ENCODE results near the gene FOXN3. TPM values are rescaled to one million over a fixed set of nuclear protein-coding genes. Genes with fewer than 3 reads are reported as not detected.
A peak's percentile ranks its signal among the peaks of the same experiment; 100 is the strongest.

Gene FOXN3
- total and polyA plus RNA-seq, 10 donors, result 9.2 to 121 (median 98.3) TPM

DNA sequence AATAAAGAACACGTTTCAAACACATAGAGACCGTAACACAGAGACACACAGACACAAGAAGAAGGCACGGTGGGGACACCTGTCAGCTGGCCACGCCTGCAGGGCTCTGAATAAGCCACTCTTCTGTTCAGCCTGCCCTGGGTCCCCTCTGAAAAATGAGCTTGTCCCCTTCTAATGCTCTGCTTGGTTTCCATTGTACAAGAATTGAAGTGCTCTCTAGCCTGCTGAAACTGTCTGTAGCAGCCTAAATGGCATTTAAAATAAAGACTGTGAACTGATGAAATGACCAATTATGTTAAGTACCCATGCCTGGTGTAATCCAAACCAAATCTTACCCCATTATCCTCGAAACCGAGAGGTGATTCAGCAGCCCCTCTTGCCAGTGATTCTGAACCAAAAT is 139.8 kb downstream of the FOXN3 start:
- 78 to 89% (median 84%) methylated on average over 6 of the region's 6 CpGs for WGBS, 5 donors

DNA sequence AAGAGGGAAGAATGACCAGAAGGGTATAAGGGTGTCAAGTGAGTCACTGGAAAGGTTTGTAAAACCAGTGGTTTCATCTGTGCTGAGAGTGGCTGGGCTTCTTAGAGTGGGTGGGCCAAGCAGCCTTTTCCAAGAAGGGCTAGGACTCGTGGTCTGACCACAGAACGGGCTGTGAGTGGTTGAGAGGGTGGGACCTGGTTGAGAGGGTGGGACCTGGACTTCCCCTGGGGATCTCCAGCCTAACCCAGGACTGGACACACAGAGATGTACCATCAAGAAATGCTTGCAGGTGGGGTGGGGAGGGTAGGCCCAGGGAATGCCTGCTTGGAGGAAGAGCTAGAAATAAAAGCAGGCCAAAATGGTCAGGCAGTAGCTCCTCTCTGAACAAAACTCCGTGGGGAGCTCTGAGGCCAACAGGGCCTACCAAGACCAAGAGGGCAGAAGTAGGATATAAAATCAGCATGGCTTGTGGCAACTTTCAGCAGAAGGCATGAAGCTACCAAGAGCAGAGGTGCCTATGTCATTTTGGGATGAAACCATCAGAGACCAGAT is 140.5 kb downstream of the FOXN3 start:
- intact Hi-C loops (cut with DNase I; ENCODE audit: low total_unique reads), result no loop called here

More for the DNA sequence above, 139.8 kb downstream of the FOXN3 start:
- Histone ChIP-seq H3K36me3 (peaks cover 0 to 29% (median 7%) of the 10 kb centered on the region in 6 donors), H3K27me3 (replicated peaks in 1 of 7) (no peaks in the 10 kb centered on the region), H3K9me3 (no peaks in the 10 kb centered on the region), H3K27ac (peak overlapping the region in 3 of 8 donors; percentile 5 to 31 (median 7)), H3K4me3 (no peak overlapping the region), H3K4me1 (peaks cover 0 to 42% (median 7%) of the 10 kb centered on the region in 6 donors)
- no peak for DNase-seq
- TF ChIP-seq POLR2AphosphoS5 (IDR thresholded peaks at IDR 0.05) (no peak), POLR2A (IDR thresholded peaks at IDR 0.05) (no peak), CTCF (IDR thresholded peaks at IDR 0.05 in 8 of 11, conservative IDR thresholded peaks at IDR 0.05 in 3 of 11) (no peak)
- intact Hi-C loops (cut with DNase I; ENCODE audit: low total_unique reads), result no loop called here

DNA sequence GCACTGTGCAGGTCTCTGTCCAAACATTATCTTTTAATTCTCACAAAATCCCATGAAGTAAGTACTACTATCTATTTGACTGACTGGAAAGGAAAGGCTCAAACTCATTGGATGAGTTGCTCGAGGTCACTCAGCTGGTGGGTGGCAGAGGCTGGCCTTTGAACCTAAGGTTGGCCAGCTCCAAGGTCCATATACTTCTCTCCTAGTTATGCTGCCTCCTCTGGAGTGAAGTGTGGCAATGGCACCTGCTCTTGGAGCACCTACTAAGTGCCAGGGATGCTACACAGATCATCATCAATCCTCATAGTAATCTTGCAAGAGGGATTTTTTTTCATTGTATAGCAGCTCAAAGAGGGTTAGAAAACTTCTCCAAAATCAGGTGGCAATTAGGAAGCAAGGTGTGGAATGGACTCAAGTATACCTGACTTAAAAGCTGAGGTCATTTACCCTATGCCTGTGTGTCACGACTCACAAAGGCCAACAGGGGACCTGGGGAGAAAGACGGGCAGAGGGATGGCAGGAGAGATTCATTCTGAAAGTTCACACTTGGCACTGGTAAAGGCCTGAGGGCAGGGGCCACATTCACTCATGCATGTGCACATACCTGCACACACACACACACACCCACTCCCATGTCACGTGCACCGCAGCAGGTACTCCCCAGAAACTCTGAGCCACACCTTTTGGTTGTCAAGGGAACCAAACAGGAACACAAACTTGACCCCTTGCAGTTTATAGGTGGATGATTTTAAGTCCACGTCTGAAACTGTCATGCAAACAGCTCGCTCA is 146.4 kb downstream of the FOXN3 start:
- no peak for DNase-seq
- H3K4me1 ChIP-seq, result peaks cover 0 to 83% (median 23%) of the 10 kb centered on the region in 6 donors
- H3K27me3 ChIP-seq (replicated peaks in 1 of 7), result no peaks in the 10 kb centered on the region
- H3K9me3 ChIP-seq, result no peaks in the 10 kb centered on the region
- H3K4me3 ChIP-seq, result no peak overlapping the region
- H3K27ac ChIP-seq, result no peak overlapping the region
- peaks cover 0 to 15% (median 0%) of the 10 kb centered on the region in 6 donors for H3K36me3 ChIP-seq
- intact Hi-C loops (cut with DNase I; ENCODE audit: low total_unique reads), result no loop called here
- 66 to 78% (median 70%) methylated on average over 7 of the region's 7 CpGs for WGBS, 5 donors
- TF ChIP-seq POLR2A (IDR thresholded peaks at IDR 0.05) (no peak), POLR2AphosphoS5 (IDR thresholded peaks at IDR 0.05) (no peak), CTCF (IDR thresholded peaks at IDR 0.05 in 8 of 11, conservative IDR thresholded peaks at IDR 0.05 in 3 of 11) (no peak)

More for the DNA sequence above, 140.5 kb downstream of the FOXN3 start:
- Histone ChIP-seq H3K4me1 (peaks cover 0 to 49% (median 10%) of the 10 kb centered on the region in 6 donors), H3K36me3 (peaks cover 0 to 27% (median 7%) of the 10 kb centered on the region in 6 donors), H3K9me3 (no peaks in the 10 kb centered on the region), H3K4me3 (no peak overlapping the region), H3K27ac (peak overlapping the region in 1 of 8 donors; percentile 46), H3K27me3 (replicated peaks in 1 of 7) (no peaks in the 10 kb centered on the region)
- TF ChIP-seq CTCF (IDR thresholded peaks at IDR 0.05 in 8 of 11, conservative IDR thresholded peaks at IDR 0.05 in 3 of 11) (no peak), POLR2AphosphoS5 (IDR thresholded peaks at IDR 0.05) (no peak), POLR2A (IDR thresholded peaks at IDR 0.05) (no peak)
- 39 to 57% (median 43%) methylated on average over 3 of the region's 3 CpGs for WGBS, 5 donors
- no peak for DNase-seq

DNA sequence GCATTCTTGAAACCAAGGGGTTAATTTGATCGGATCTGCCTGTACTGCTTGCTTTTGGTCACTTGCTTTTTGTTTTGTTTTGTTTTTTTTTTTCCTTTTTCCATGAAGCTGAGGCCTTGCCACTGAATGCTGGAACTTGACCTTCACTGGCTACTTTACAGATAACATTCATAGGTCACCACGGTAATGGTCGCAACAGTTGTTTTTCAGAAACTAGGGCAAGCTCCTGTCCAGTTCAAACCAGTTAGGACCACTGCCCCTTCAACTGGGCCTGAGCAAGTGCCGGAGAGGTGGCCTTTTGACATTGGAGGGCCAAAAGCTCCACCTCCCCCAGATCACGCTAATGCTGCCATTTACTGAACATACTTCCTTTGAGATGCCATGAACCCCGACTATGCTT is 147.6 kb downstream of the FOXN3 start:
- intact Hi-C loops (cut with DNase I; ENCODE audit: low total_unique reads), result no loop called here
- Histone ChIP-seq H3K27ac (no peak overlapping the region), H3K9me3 (no peaks in the 10 kb centered on the region), H3K27me3 (replicated peaks in 1 of 7) (no peaks in the 10 kb centered on the region), H3K4me1 (peaks cover 0 to 88% (median 24%) of the 10 kb centered on the region in 6 donors), H3K36me3 (peaks cover 0 to 21% (median 0%) of the 10 kb centered on the region in 6 donors), H3K4me3 (no peak overlapping the region)
- no peak for DNase-seq
- TF ChIP-seq POLR2A (IDR thresholded peaks at IDR 0.05) (no peak), CTCF (IDR thresholded peaks at IDR 0.05 in 8 of 11, conservative IDR thresholded peaks at IDR 0.05 in 3 of 11) (no peak), POLR2AphosphoS5 (IDR thresholded peaks at IDR 0.05) (no peak)
- WGBS, 5 donors, result 60 to 74% (median 68%) methylated on average over 6 of the region's 6 CpGs
